ENCODE data around the gene NECTIN1. TPM values are rescaled to one million over a fixed set of nuclear protein-coding genes. Genes with fewer than 3 reads are reported as not detected.

Gene NECTIN1
- total RNA-seq, 1 donor from 2014 or later = 58.2 TPM

DNA sequence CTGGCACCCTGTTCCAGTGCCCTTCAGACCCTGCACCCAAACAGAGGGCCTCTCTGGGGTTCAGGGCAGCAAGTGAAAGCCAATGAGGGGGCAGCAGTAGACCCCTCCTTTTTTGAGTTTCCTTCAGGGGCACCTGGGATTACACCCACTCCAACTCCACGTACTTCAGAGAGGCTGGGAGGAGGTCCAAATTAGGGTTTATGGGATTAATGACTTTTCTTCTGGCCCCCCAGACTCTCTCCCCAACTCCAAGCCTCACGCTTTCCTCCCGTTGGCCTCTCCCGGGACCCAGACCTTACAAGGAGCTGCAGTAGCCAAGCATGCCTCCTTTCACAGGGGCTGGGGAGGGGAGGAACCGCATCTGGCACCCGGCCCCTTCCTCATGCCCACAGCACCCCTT lies 101.7 kb downstream of the NECTIN1 start:
- H3K36me3 ChIP-seq = no peaks in the 10 kb centered on the region
- H3K27me3 ChIP-seq = no peaks in the 10 kb centered on the region
- intact Hi-C loops (cut with DNase I) = no loop called here
- DNase-seq (ENCODE audit: extremely low spot score in 2 of 2) = no peak
- H3K4me3 ChIP-seq = no peak overlapping the region
- TF ChIP-seq POLR2AphosphoS5 (IDR thresholded peaks at IDR 0.05; ENCODE audit: insufficient read depth in 1 of 2, low read depth in 1 of 2) (no peak), CTCF (IDR thresholded peaks at IDR 0.05) (no peak), POLR2A (IDR thresholded peaks at IDR 0.05) (no peak)
- H3K4me1 ChIP-seq = no peaks in the 10 kb centered on the region
- no peak overlapping the region for H3K27ac ChIP-seq
- no peaks in the 10 kb centered on the region for H3K9me3 ChIP-seq

DNA sequence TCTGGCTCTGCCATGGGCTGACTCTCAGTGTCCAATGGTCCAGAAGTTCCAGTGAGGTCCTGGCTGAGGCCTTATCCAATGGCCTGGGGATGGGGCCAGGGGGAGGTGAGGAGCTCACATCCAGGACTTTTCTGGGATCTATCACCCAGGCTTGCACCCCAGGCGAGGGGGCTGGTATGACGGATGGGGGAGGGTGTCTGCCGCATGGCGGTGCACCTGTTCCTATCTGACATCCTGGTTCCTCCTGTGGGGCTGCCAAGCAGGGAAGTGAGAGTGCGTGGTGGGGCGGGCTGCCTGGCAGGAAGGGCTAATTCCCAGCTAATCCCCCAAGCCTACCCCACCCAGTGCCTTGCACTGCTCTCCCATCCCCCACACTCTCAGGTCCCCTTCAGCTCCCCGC lies 102.1 kb downstream of the NECTIN1 start:
- H3K27me3 ChIP-seq = no peaks in the 10 kb centered on the region
- no peak overlapping the region for H3K27ac ChIP-seq
- intact Hi-C loops (cut with DNase I) = no loop called here
- H3K4me1 ChIP-seq = no peaks in the 10 kb centered on the region
- DNase-seq (ENCODE audit: extremely low spot score in 2 of 2) = no peak
- no peak for TF ChIP-seq CTCF (IDR thresholded peaks at IDR 0.05)
- TF ChIP-seq POLR2AphosphoS5 (IDR thresholded peaks at IDR 0.05; ENCODE audit: insufficient read depth in 1 of 2, low read depth in 1 of 2) = no peak
- no peak for TF ChIP-seq POLR2A (IDR thresholded peaks at IDR 0.05)
- no peaks in the 10 kb centered on the region for H3K9me3 ChIP-seq
- H3K4me3 ChIP-seq = no peak overlapping the region
- H3K36me3 ChIP-seq = no peaks in the 10 kb centered on the region

- Histone ChIP-seq H3K4me3 (no peak overlapping the region), H3K27ac (no peak overlapping the region), H3K36me3 (no peaks in the 10 kb centered on the region), H3K9me3 (no peaks in the 10 kb centered on the region), H3K4me1 (no peaks in the 10 kb centered on the region), H3K27me3 (no peaks in the 10 kb centered on the region)
- intact Hi-C loops (cut with DNase I) = no loop called here
- no peak for TF ChIP-seq POLR2AphosphoS5 (IDR thresholded peaks at IDR 0.05; ENCODE audit: insufficient read depth in 1 of 2, low read depth in 1 of 2)
- TF ChIP-seq POLR2A (IDR thresholded peaks at IDR 0.05) = no peak
- TF ChIP-seq CTCF (IDR thresholded peaks at IDR 0.05) = no peak
- no peak for DNase-seq (ENCODE audit: extremely low spot score in 2 of 2)
Observed at GRCh38 chr11:119626197-119626841, 102.7 kb downstream of the NECTIN1 start.

DNA sequence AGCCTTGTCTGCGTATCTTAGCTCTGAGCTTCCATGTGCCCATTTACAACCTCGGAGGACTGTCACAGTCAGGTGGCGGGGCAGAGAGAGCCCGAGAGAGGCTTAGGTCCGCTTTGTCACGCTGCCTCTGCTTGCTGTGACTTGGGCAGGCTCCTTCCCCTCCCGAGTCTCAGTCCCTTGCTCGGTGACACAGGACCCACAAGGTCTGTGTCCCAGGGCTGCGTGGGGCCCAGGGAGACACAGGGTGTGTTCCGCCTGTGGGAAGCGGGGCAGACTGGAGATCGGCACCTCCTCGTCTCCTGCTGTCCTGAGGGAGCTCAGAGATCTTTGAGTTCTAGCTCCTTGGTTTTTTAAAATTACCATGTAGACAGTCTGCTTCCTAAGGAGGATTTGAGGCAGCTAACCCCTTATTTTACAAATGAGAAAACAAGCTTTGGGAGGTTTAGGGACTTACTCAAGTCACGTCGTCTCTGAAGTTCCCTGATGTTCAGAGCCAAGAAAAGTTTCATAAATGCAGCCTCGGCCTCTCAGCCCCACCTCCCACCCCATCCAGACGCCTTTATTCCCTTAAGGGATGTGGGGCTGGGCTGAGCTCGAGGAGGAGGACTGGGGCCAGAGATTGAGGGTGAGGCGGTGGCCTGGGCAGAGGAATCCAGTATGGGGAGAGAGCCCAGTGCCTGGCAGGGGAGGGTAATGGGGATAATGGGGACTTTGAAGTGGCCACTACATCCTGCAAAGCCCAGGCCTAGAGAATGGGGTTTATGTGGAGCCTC lies 103.6 kb downstream of the NECTIN1 start:
- Histone ChIP-seq H3K9me3 (no peaks in the 10 kb centered on the region), H3K27me3 (no peaks in the 10 kb centered on the region), H3K4me3 (no peak overlapping the region), H3K36me3 (no peaks in the 10 kb centered on the region), H3K27ac (no peak overlapping the region), H3K4me1 (no peaks in the 10 kb centered on the region)
- TF ChIP-seq POLR2A (IDR thresholded peaks at IDR 0.05) = no peak
- TF ChIP-seq POLR2AphosphoS5 (IDR thresholded peaks at IDR 0.05; ENCODE audit: insufficient read depth in 1 of 2, low read depth in 1 of 2) = no peak
- no peak for TF ChIP-seq CTCF (IDR thresholded peaks at IDR 0.05)
- no peak for DNase-seq (ENCODE audit: extremely low spot score in 2 of 2)
- intact Hi-C loops (cut with DNase I) = no loop called here

GRCh38 chr11:119624629-119625028 lies 104.4 kb downstream of the NECTIN1 start:
- no peaks in the 10 kb centered on the region for H3K27me3 ChIP-seq
- no peak for DNase-seq (ENCODE audit: extremely low spot score in 2 of 2)
- TF ChIP-seq POLR2A (IDR thresholded peaks at IDR 0.05) (no peak), CTCF (IDR thresholded peaks at IDR 0.05) (no peak), POLR2AphosphoS5 (IDR thresholded peaks at IDR 0.05; ENCODE audit: insufficient read depth in 1 of 2, low read depth in 1 of 2) (no peak)
- no peaks in the 10 kb centered on the region for H3K9me3 ChIP-seq
- no peak overlapping the region for H3K4me3 ChIP-seq
- intact Hi-C loops (cut with DNase I) = no loop called here
- no peaks in the 10 kb centered on the region for H3K4me1 ChIP-seq
- H3K27ac ChIP-seq = no peak overlapping the region
- no peaks in the 10 kb centered on the region for H3K36me3 ChIP-seq
